Neural cell (in vitro differentiated cells): ENCODE measurements around the gene TBRG1. TPM values are rescaled to one million over a fixed set of nuclear protein-coding genes. Genes with fewer than 3 reads are reported as not detected.

Experiments
- H2AFZ ChIP-seq: fragments of 200-600, 300-800 bp; sonication (generic), shearing (Covaris generic); 2 replicates; pipeline ENCODE4 v1.6.0; 2014; ENCODE audit warnings: low read depth, mild to moderate bottlenecking, antibody characterized with exemption, low read length, moderate library complexity
- H3F3A ChIP-seq: fragments of 200-600 bp; shearing (Covaris generic); 2 replicates; pipeline ENCODE4 v1.6.1; 2016; ENCODE audit warnings: mild to moderate bottlenecking, moderate library complexity, mixed read lengths, antibody characterized with exemption, low read length; ENCODE audit not compliant: insufficient read depth, poor library complexity, severe bottlenecking
- H3K27ac ChIP-seq: fragments of 200-600, 300-800 bp; sonication (generic), shearing (Covaris generic); 2 replicates; pipeline ENCODE4 v1.5.1; 2014; ENCODE audit warnings: mild to moderate bottlenecking, low read length, moderate library complexity
- H3K27me3 ChIP-seq: fragments of 300-800, 200-600 bp; sonication (generic), shearing (Covaris generic); 2 replicates; pipeline ENCODE4 v1.6.0; 2014; ENCODE audit warnings: mild to moderate bottlenecking, low read depth, low read length, moderate library complexity; ENCODE audit not compliant: insufficient read depth
- H3K36me3 ChIP-seq: fragments of 300-800, 200-600 bp; sonication (generic), shearing (Covaris generic); 2 replicates; pipeline ENCODE4 v1.5.1; 2014; ENCODE audit warnings: mild to moderate bottlenecking, antibody characterized with exemption, low read length, moderate library complexity; ENCODE audit not compliant: insufficient read depth
- H3K4me2 ChIP-seq: fragments of 300-800, 200-600 bp; sonication (generic), shearing (Covaris generic); 2 replicates; pipeline ENCODE4 v1.6.0; 2014; ENCODE audit warnings: mild to moderate bottlenecking, low read length
- H3K4me3 ChIP-seq: fragments of 300-800, 200-600 bp; sonication (generic), shearing (Covaris generic); 2 replicates; pipeline ENCODE4 v1.5.1; 2014; ENCODE audit warnings: mild to moderate bottlenecking, low read length, moderate library complexity
- H3K79me2 ChIP-seq: fragments of 200-600 bp; shearing (Covaris generic); replicated peaks from 2 replicates; pipeline ENCODE4 v1.6.0; 2014; ENCODE audit warnings: mild to moderate bottlenecking, low read length, moderate library complexity; ENCODE audit not compliant: insufficient read depth
- H3K9ac ChIP-seq: fragments of 300-800, 200-600 bp; sonication (generic), shearing (Covaris generic); 2 replicates; pipeline ENCODE4 v1.6.1; 2016; ENCODE audit warnings: mild to moderate bottlenecking, low read length, mixed read lengths
- H3K9me2 ChIP-seq: fragments of 200-600 bp; shearing (Covaris generic); 2 replicates; pipeline ENCODE4 v1.6.1; 2016; ENCODE audit warnings: mild to moderate bottlenecking, low read length, mixed read lengths; ENCODE audit not compliant: insufficient read depth
- H3K9me3 ChIP-seq: fragments of 200-600, 300-800 bp; sonication (generic), shearing (Covaris generic); 2 replicates; pipeline ENCODE4 v1.6.1; 2016; ENCODE audit warnings: mild to moderate bottlenecking, mixed run types, low read length, moderate library complexity, mixed read lengths
- H4K20me1 ChIP-seq: fragments of 200-600 bp; shearing (Covaris generic); 2 replicates; pipeline ENCODE4 v1.6.1; 2016; ENCODE audit warnings: mild to moderate bottlenecking, mixed run types; ENCODE audit not compliant: insufficient read depth
- CTCF ChIP-seq: fragments of 450-650 bp; IDR thresholded peaks from 2 replicates; pipeline ENCODE4 v1.5.1; 2014; ENCODE audit warnings: antibody characterized with exemption, mild to moderate bottlenecking, moderate library complexity; ENCODE audit not compliant: poor library complexity, severe bottlenecking
- EP300 ChIP-seq: fragments of 450-650 bp; conservative IDR thresholded peaks from 2 replicates; pipeline ENCODE4 v1.6.1; 2014; ENCODE audit warnings: antibody characterized with exemption, mild to moderate bottlenecking, moderate library complexity; ENCODE audit not compliant: poor library complexity, severe bottlenecking
- EZH2 ChIP-seq: fragments of 200-600, 300-800 bp; shearing (Covaris generic), sonication (generic); IDR thresholded peaks from 2 replicates; pipeline ENCODE4 v1.6.1; 2014; ENCODE audit warnings: antibody characterized with exemption, low read length, borderline replicate concordance, mild to moderate bottlenecking; ENCODE audit not compliant: insufficient read depth, poor library complexity, severe bottlenecking
- MXI1 ChIP-seq: fragments of 450-650 bp; conservative IDR thresholded peaks from 2 replicates; pipeline ENCODE4 v1.6.1; 2014; ENCODE audit warnings: antibody characterized with exemption, mild to moderate bottlenecking; ENCODE audit not compliant: poor library complexity, severe bottlenecking
- POLR2AphosphoS5 ChIP-seq: IDR thresholded peaks from 2 replicates; pipeline ENCODE4 v1.6.1; 2012
- RAD21 ChIP-seq: fragments of 450-650 bp; conservative IDR thresholded peaks from 2 replicates; pipeline ENCODE4 v1.6.1; 2014; ENCODE audit warnings: antibody characterized with exemption, mild to moderate bottlenecking, moderate library complexity
- REST ChIP-seq: IDR thresholded peaks from 2 replicates; pipeline ENCODE4 v1.6.1; 2012; ENCODE audit warnings: borderline replicate concordance
- SMC3 ChIP-seq: fragments of 450-650 bp; conservative IDR thresholded peaks from 2 replicates; pipeline ENCODE4 v1.6.1; 2014; ENCODE audit warnings: antibody characterized with exemption, mild to moderate bottlenecking, moderate library complexity; ENCODE audit not compliant: poor library complexity
- TAF1 ChIP-seq: IDR thresholded peaks from 2 replicates; pipeline ENCODE4 v1.6.1; 2012; ENCODE audit warnings: low read depth
- polyA plus RNA-seq: library from polyadenylated mRNA; depleted of rRNA; stranded (reverse); fragments of >200 nt; gene quantifications from 2 replicates; pipeline ENCODE4 v1.2.3, GENCODE V29; 2014

TBRG1 gene
- polyA plus RNA-seq, 1 donor from 2014 or later, result 83.2 TPM

- Histone ChIP-seq H3K27me3 (peaks cover 14% of the 10 kb centered on the region), H3K9me2 (no peaks in the 10 kb centered on the region), H4K20me1 (no peaks in the 10 kb centered on the region), H2AFZ (no peak overlapping the region), H3K4me2 (no peak overlapping the region), H3K4me3 (no peak overlapping the region), H3K36me3 (no peaks in the 10 kb centered on the region), H3K79me2 (no peaks in the 10 kb centered on the region), H3K27ac (no peak overlapping the region), H3K9ac (no peak overlapping the region), H3F3A (no peaks in the 10 kb centered on the region), H3K9me3 (no peaks in the 10 kb centered on the region)
- TF ChIP-seq TAF1, result no peak
- TF ChIP-seq POLR2AphosphoS5, result no peak
- no peak for TF ChIP-seq SMC3
- TF ChIP-seq EZH2, result no peak
- no peak for TF ChIP-seq REST
- TF ChIP-seq EP300, result no peak
- TF ChIP-seq RAD21, result no peak
- no peak for TF ChIP-seq MXI1
- TF ChIP-seq CTCF, result no peak
These were observed 44.9 kb downstream of the TBRG1 start for GRCh38 chr11:124667601-124668000.

GRCh38 chr11:124669193-124669592 lies 46.5 kb downstream of the TBRG1 start:
- Histone ChIP-seq H3K9me3 (no peaks in the 10 kb centered on the region), H3K9me2 (no peaks in the 10 kb centered on the region), H3F3A (no peaks in the 10 kb centered on the region), H3K36me3 (no peaks in the 10 kb centered on the region), H3K4me2 (no peak overlapping the region), H3K27me3 (peaks cover 21% of the 10 kb centered on the region), H3K9ac (no peak overlapping the region), H2AFZ (no peak overlapping the region), H3K27ac (no peak overlapping the region), H3K79me2 (no peaks in the 10 kb centered on the region), H4K20me1 (no peaks in the 10 kb centered on the region), H3K4me3 (no peak overlapping the region)
- TF ChIP-seq SMC3 (peak; percentile 96), POLR2AphosphoS5 (no peak), RAD21 (peak; percentile 94), TAF1 (no peak), EZH2 (no peak), CTCF (peak; percentile 95)
